ENCODE results near the gene TOR2A. TPM values are rescaled to one million over a fixed set of nuclear protein-coding genes. Genes with fewer than 3 reads are reported as not detected.

Gene TOR2A
- total RNA-seq, 2 donors from 2014 or later, result 20.4 to 24.1 TPM

GRCh38 chr9:127720031-127720864, 14.8 kb downstream of the TOR2A start:
- no peak overlapping the region for H3K4me3 ChIP-seq
- WGBS, result 81% methylated on average over 12 of the region's 12 CpGs
- no peaks in the 10 kb centered on the region for H3K27me3 ChIP-seq (replicated peaks; ENCODE audit: insufficient read depth)
- H3K9me3 ChIP-seq, result no peaks in the 10 kb centered on the region
- H3K4me1 ChIP-seq (replicated peaks), result no peaks in the 10 kb centered on the region
- intact Hi-C loops (cut with DNase I), result no loop called here
- TF ChIP-seq POLR2A (IDR thresholded peaks at IDR 0.05), result no peak
- no peak for TF ChIP-seq CTCF (IDR thresholded peaks at IDR 0.05)
- no peak for TF ChIP-seq POLR2AphosphoS5 (IDR thresholded peaks at IDR 0.05)
- DNase-seq (ENCODE audit: low spot score), result no peak
- H3K27ac ChIP-seq, result no peak overlapping the region
- no peaks in the 10 kb centered on the region for H3K36me3 ChIP-seq

- H3K27me3 ChIP-seq (replicated peaks; ENCODE audit: insufficient read depth), result no peaks in the 10 kb centered on the region
- intact Hi-C loops (cut with DNase I), result loop anchor here (5.0 kb wide), 1 partner anchor 105 kb away; the partner anchor contains the start of gene STXBP1
- 72% methylated on average over 5 of the region's 5 CpGs for WGBS
- no peaks in the 10 kb centered on the region for H3K9me3 ChIP-seq
- no peak for TF ChIP-seq POLR2A (IDR thresholded peaks at IDR 0.05)
- TF ChIP-seq CTCF (IDR thresholded peaks at IDR 0.05), result no peak
- TF ChIP-seq POLR2AphosphoS5 (IDR thresholded peaks at IDR 0.05), result no peak
- no peak for DNase-seq (ENCODE audit: low spot score)
- H3K4me3 ChIP-seq, result no peak overlapping the region
- no peaks in the 10 kb centered on the region for H3K36me3 ChIP-seq
- H3K4me1 ChIP-seq (replicated peaks), result no peaks in the 10 kb centered on the region
- H3K27ac ChIP-seq, result no peak overlapping the region
Observed at GRCh38 chr9:127717766-127718165, 17.3 kb downstream of the TOR2A start.

GRCh38 chr9:127716412-127716811, 18.7 kb downstream of the TOR2A start:
- intact Hi-C loops (cut with DNase I), result loop anchor here (5.0 kb wide), 1 partner anchor 104 kb away; the partner anchor contains the start of gene STXBP1
- WGBS, result 82% methylated on average over 9 of the region's 9 CpGs
- Histone ChIP-seq H3K9me3 (no peaks in the 10 kb centered on the region), H3K4me3 (peak overlapping the region in 1 of 2 donors; percentile 65), H3K27me3 (replicated peaks; ENCODE audit: insufficient read depth) (no peaks in the 10 kb centered on the region), H3K36me3 (no peaks in the 10 kb centered on the region), H3K27ac (peak overlapping the region; percentile 79 to 86), H3K4me1 (replicated peaks) (no peaks in the 10 kb centered on the region)
- DNase-seq (ENCODE audit: low spot score), result no peak
- TF ChIP-seq POLR2AphosphoS5 (IDR thresholded peaks at IDR 0.05), result no peak

GRCh38 chr9:127715470-127716337, 19.4 kb downstream of the TOR2A start, which contains the start of the genes PTRH1 and TTC16:
PTRH1 (minus strand) TSS chr9:127715663; CDS start chr9:127715639, 24 bp downstream.
TTC16 (plus strand) TSS chr9:127716079; CDS start chr9:127716146, 67 bp downstream.
- intact Hi-C loops (cut with DNase I), result loop anchor here (5.0 kb wide), 1 partner anchor 103 kb away; the partner anchor contains the start of gene STXBP1
- TF ChIP-seq POLR2A (IDR thresholded peaks at IDR 0.05) (peak; percentile 50), POLR2AphosphoS5 (IDR thresholded peaks at IDR 0.05) (peak; percentile 94), CTCF (IDR thresholded peaks at IDR 0.05) (peak in 2 of 4 experiments; percentile 1 to 31)
- no peaks in the 10 kb centered on the region for H3K36me3 ChIP-seq
- peak within 1 kb of the TSS; percentile 64 to 65 for H3K4me3 ChIP-seq
- peak; percentile 97 for DNase-seq (ENCODE audit: low spot score)
- H3K27ac ChIP-seq, result peak within 1 kb of the TSS; percentile 79 to 86
- 3% methylated on average over 64 of the region's 65 CpGs for WGBS
- no peaks in the 10 kb centered on the region for H3K4me1 ChIP-seq (replicated peaks)
- no peaks in the 10 kb centered on the region for H3K9me3 ChIP-seq
- no peaks in the 10 kb centered on the region for H3K27me3 ChIP-seq (replicated peaks; ENCODE audit: insufficient read depth)
